Upper lobe of left lung (tissue), 4 donors: ENCODE results near the gene EIF5AL1.

Experiments
- EP300 ChIP-seq, 4 donors: sonication (generic); formaldehyde crosslinking; IDR thresholded peaks; one replicate each; pipeline ENCODE4 v1.5.1; 2017; ENCODE audit warnings: antibody characterized with exemption in 4 of 4, control low read depth in 2 of 4
- POLR2AphosphoS5 ChIP-seq, 2 donors: sonication (generic); formaldehyde crosslinking; IDR thresholded peaks; one replicate each; pipeline ENCODE4 v1.5.1; 2017; ENCODE audit warnings: antibody characterized with exemption in 2 of 2

DNA sequence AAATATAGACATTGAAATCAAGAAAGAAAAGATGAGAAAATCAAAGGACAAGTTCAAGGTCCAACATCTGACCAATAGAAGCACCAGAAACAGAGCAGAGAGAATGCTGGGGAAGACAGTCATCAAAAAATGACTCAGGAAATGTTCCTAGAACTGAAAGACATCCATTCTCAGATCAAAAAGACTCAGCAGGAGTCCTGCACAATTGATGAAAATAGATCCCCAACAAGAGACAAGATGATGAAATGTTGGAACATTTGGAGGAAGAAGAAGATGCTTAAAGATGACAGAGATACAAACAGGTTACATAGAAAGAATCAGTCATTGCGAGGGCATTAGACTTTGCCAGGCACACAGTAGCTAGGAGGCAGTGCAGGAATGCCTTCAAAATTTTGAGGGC lies 30.0 kb upstream of the EIF5AL1 start:
- TF ChIP-seq EP300 (IDR thresholded peaks at IDR 0.05) (no peak), POLR2AphosphoS5 (IDR thresholded peaks at IDR 0.05) (no peak)
